Measurements from ENCODE around the gene RERGL. TPM values are rescaled to one million over a fixed set of nuclear protein-coding genes. Genes with fewer than 3 reads are reported as not detected.
"Not testable (repeated sequence)": the region's sequence is repeated elsewhere in the genome, so short reads cannot be mapped to it uniquely, and the experiment has no call there.

RERGL gene
- total RNA-seq, 1 experiment from 2014 or later = not detected

DNA sequence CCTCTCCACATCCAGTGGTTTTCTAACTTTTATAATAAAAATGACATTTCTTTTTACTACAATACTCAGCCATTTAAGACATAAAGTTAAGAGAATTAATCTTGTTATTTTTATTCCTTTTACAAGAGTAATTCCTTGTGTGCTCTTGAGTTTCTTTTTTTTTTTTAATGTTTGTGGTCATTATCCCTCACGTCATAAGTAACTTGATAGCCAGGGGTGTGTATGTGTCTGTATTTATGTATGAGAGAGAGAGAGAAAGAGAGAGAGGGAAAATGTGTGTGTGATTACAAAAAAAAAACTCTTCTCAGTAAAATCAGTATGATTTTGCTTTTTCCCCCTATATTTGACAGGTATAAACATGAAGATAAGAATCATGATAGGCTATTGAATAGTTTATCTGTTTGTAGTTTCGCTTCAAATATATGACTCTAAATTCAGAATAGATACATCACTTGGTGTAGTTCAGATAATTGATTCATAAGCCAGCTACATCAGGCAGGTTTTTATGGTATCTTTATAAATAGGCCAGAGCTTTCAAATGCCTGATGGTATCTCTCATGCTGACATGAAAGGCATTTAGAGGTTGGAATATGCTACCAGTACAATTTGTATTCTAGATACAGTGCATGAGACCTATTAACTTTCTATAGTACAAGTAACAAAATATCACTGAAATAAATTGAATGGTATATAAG, 34.9 kb downstream of the RERGL start (continued):
- no peak for TF ChIP-seq TCF7L2 (IDR thresholded peaks at IDR 0.05; ENCODE audit: borderline replicate concordance, extremely low read depth, insufficient read depth, insufficient read length)
- TF ChIP-seq EZH2phosphoT487 (IDR thresholded peaks at IDR 0.05; ENCODE audit: borderline replicate concordance) = no peak
- TF ChIP-seq, protein P1, sequence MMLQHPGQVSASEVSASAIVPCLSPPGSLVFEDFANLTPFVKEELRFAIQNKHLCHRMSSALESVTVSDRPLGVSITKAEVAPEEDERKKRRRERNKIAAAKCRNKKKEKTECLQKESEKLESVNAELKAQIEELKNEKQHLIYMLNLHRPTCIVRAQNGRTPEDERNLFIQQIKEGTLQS (IDR thresholded peaks at IDR 0.05) = no peak

DNA sequence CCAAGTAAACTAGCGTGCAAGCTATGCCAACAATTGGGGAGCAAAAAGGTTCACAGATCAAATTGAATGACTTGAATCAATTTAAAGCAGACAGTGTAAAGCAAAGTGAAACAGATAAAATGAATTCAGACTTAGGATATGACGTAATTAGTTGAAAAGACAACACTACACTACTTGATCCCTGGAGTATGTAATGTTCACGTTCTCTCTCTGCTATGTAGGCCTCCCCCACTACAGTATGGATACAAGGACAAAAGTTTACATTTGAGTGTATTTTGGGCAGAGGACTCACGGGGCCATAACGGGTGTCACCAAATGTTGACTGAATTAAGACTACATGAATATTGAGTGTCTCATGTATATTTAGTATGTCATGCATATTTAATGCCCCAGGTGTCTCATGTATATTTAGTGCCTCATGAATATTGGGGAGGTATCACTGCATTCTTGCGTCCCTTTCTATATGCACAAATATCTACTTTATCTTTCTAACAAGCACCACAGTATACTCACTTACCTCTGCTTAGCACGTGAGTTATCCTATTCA, 44.5 kb downstream of the RERGL start:
- POLR2A ChIA-PET = no interaction called here
- RAD21 ChIA-PET (ENCODE audit: low non-redundant PET in 1 of 2, low total read pairs in 2 of 2, uncharacterized antibody in 2 of 2, unreplicated experiment in 2 of 2) = no interaction called here
- Histone ChIP-seq H3K9me2 (ENCODE audit: insufficient read depth) (no peaks in the 10 kb centered on the region), H3K36me3 (ENCODE audit: control insufficient read depth in 1 of 2, insufficient read depth in 2 of 2, low read length in 2 of 2) (no peaks in the 10 kb centered on the region), H3K9me3 (ENCODE audit: control insufficient read depth in 1 of 2, insufficient read depth in 1 of 2, low read depth in 1 of 2, low read length in 2 of 2) (no peaks in the 10 kb centered on the region), H3K4me3 (replicated peaks in 1 of 2; ENCODE audit: low read depth in 1 of 2, low read length in 2 of 2) (no peak overlapping the region), H2AFZ (ENCODE audit: low read depth, low read length, poor library complexity, severe bottlenecking) (no peak overlapping the region), H3K4me2 (ENCODE audit: low read length) (no peak overlapping the region), H3K79me2 (ENCODE audit: insufficient read depth, low read length) (no peaks in the 10 kb centered on the region), H4K20me1 (ENCODE audit: insufficient read depth) (no peaks in the 10 kb centered on the region), H3K27ac (ENCODE audit: low read depth, low read length) (no peak overlapping the region), H3K9ac (ENCODE audit: low read length) (no peak overlapping the region), H3K4me1 (ENCODE audit: control insufficient read depth in 1 of 2, insufficient read depth in 2 of 2, low read length in 2 of 2) (no peaks in the 10 kb centered on the region), H3K27me3 (ENCODE audit: insufficient read depth, low read length) (no peaks in the 10 kb centered on the region)
- no TSS peak for BruUV-seq (replicated peaks)
- TF ChIP-seq ZNF274 (IDR thresholded peaks at IDR 0.05; ENCODE audit: low read depth, low read length) (no peak), POLR2A (IDR thresholded peaks at IDR 0.05; ENCODE audit: borderline replicate concordance, extremely low read depth, insufficient read depth, insufficient read length) (no peak), EGR1 (IDR thresholded peaks at IDR 0.05; ENCODE audit: low read depth) (no peak), SRF (IDR thresholded peaks at IDR 0.05; ENCODE audit: low read depth) (no peak), TCF7L2 (IDR thresholded peaks at IDR 0.05; ENCODE audit: borderline replicate concordance, extremely low read depth, insufficient read depth, insufficient read length) (no peak), YY1 (IDR thresholded peaks at IDR 0.05; ENCODE audit: extremely low read depth, insufficient replicate concordance, low read depth, low read length) (no peak), EZH2 (IDR thresholded peaks at IDR 0.05) (no peak), CBX3 (IDR thresholded peaks at IDR 0.05; ENCODE audit: low read depth) (no peak), EZH2phosphoT487 (IDR thresholded peaks at IDR 0.05; ENCODE audit: borderline replicate concordance) (no peak)
- TF ChIP-seq, protein P1 (IDR thresholded peaks at IDR 0.05) = no peak
- TF ChIP-seq, protein P2, sequence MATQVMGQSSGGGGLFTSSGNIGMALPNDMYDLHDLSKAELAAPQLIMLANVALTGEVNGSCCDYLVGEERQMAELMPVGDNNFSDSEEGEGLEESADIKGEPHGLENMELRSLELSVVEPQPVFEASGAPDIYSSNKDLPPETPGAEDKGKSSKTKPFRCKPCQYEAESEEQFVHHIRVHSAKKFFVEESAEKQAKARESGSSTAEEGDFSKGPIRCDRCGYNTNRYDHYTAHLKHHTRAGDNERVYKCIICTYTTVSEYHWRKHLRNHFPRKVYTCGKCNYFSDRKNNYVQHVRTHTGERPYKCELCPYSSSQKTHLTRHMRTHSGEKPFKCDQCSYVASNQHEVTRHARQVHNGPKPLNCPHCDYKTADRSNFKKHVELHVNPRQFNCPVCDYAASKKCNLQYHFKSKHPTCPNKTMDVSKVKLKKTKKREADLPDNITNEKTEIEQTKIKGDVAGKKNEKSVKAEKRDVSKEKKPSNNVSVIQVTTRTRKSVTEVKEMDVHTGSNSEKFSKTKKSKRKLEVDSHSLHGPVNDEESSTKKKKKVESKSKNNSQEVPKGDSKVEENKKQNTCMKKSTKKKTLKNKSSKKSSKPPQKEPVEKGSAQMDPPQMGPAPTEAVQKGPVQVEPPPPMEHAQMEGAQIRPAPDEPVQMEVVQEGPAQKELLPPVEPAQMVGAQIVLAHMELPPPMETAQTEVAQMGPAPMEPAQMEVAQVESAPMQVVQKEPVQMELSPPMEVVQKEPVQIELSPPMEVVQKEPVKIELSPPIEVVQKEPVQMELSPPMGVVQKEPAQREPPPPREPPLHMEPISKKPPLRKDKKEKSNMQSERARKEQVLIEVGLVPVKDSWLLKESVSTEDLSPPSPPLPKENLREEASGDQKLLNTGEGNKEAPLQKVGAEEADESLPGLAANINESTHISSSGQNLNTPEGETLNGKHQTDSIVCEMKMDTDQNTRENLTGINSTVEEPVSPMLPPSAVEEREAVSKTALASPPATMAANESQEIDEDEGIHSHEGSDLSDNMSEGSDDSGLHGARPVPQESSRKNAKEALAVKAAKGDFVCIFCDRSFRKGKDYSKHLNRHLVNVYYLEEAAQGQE (IDR thresholded peaks at IDR 0.05; ENCODE audit: low read depth) = no peak
- intact Hi-C loops (cut with micrococcal nuclease) = no loop called here
- DNase-seq (ENCODE audit: low read depth, low spot score) = no peak
- CTCF ChIA-PET = no interaction called here
- ATAC-seq = no peak

DNA sequence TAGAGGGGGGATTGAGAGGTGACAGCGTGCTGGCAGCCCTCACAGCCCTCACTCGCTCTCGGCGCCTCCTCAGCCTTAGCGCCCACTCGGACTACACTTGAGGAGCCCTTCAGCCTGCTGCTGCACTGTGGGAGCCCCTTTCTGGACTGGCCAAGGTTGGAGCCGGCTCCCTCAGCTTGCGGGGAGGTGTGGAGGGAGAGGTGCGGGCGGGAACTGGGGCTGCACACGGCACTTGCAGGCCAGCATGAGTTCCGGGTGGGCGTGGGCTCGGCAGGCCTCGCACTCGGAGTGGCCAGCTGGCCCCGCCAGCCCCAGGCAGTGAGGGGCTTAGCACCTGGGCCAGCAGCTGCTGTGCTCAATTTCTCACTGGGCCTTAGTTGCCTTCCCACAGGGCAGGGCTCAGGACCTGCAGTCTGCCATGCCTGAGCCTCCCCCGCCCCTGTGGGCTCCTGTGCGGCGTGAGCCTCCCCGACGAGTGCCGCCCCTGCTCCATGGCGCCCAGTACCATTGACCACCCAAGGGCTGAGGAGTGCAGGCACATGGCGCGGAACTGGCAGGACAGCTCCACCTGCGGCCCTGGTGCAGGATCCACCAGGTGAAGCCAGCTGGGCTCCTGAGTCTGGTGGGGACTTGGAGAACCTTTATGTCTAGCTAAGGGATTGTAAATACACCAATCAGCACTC, 49.8 kb downstream of the RERGL start:
- H3K9me3 ChIP-seq (ENCODE audit: control insufficient read depth in 1 of 2, insufficient read depth in 1 of 2, low read depth in 1 of 2, low read length in 2 of 2); H3K4me3 ChIP-seq (replicated peaks in 1 of 2; ENCODE audit: low read depth in 1 of 2, low read length in 2 of 2); intact Hi-C loops (cut with micrococcal nuclease); H3K36me3 ChIP-seq (ENCODE audit: control insufficient read depth in 1 of 2, insufficient read depth in 2 of 2, low read length in 2 of 2); H3K27me3 ChIP-seq (ENCODE audit: insufficient read depth, low read length); POLR2A ChIA-PET; ATAC-seq; H3K9ac ChIP-seq (ENCODE audit: low read length); H3K27ac ChIP-seq (ENCODE audit: low read depth, low read length); CTCF ChIA-PET; H2AFZ ChIP-seq (ENCODE audit: low read depth, low read length, poor library complexity, severe bottlenecking); BruUV-seq (replicated peaks); H3K4me2 ChIP-seq (ENCODE audit: low read length); H4K20me1 ChIP-seq (ENCODE audit: insufficient read depth); H3K4me1 ChIP-seq (ENCODE audit: control insufficient read depth in 1 of 2, insufficient read depth in 2 of 2, low read length in 2 of 2); RAD21 ChIA-PET (ENCODE audit: low non-redundant PET in 1 of 2, low total read pairs in 2 of 2, uncharacterized antibody in 2 of 2, unreplicated experiment in 2 of 2); H3K9me2 ChIP-seq (ENCODE audit: insufficient read depth); H3K79me2 ChIP-seq (ENCODE audit: insufficient read depth, low read length); DNase-seq (ENCODE audit: low read depth, low spot score): not testable (repeated sequence)
